ENCODE data around the gene UBAP2. TPM values are rescaled to one million over a fixed set of nuclear protein-coding genes. Genes with fewer than 3 reads are reported as not detected.

The UBAP2 gene
- total RNA-seq, 3 donors from 2014 or later: 21.8 to 32.1 (median 29.8) TPM

DNA sequence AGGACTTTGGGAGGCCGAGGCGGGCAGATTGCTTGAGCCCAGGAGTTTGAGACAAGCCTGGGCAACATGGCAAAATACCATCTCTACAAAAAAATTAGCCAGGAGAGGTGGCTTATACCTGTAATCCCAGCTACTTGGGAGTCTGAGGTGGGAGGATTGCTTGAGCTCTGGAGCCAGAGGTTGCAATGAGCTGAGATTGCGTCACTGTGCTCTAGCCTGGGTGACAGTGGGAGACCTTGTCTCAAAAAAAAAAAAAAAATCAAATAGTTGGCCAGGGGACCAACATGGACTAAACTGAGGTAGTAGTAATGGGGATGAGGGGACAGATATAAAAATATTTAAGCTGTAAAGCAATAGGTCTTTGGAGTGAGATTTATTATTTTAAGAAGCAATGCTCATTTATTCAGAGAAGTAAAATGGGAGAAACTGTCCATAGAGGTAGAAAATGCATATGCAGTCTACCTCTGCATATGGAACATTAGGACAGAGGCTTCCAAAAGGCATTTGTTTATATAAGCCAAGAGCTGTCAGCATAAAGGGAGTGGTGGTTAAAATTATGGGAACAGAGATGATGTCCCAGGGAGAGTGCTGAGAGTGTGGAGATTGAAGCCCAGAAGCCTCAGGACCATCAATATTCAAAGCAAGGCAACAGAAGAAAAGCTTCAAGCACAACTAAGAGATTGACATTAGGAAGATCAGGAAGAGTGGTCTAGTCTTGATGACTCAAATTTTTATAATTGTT lies 133.6 kb downstream of the UBAP2 start:
- H3K36me3 ChIP-seq: no peaks in the 10 kb centered on the region
- H3K9me3 ChIP-seq: no peaks in the 10 kb centered on the region
- intact Hi-C loops (cut with DNase I; ENCODE audit: low total_unique reads): no loop called here
- H3K27ac ChIP-seq: no peak overlapping the region
- TF ChIP-seq POLR2A (IDR thresholded peaks at IDR 0.05): no peak
- TF ChIP-seq, protein P1, sequence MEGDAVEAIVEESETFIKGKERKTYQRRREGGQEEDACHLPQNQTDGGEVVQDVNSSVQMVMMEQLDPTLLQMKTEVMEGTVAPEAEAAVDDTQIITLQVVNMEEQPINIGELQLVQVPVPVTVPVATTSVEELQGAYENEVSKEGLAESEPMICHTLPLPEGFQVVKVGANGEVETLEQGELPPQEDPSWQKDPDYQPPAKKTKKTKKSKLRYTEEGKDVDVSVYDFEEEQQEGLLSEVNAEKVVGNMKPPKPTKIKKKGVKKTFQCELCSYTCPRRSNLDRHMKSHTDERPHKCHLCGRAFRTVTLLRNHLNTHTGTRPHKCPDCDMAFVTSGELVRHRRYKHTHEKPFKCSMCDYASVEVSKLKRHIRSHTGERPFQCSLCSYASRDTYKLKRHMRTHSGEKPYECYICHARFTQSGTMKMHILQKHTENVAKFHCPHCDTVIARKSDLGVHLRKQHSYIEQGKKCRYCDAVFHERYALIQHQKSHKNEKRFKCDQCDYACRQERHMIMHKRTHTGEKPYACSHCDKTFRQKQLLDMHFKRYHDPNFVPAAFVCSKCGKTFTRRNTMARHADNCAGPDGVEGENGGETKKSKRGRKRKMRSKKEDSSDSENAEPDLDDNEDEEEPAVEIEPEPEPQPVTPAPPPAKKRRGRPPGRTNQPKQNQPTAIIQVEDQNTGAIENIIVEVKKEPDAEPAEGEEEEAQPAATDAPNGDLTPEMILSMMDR (IDR thresholded peaks at IDR 0.05): no peak
- H3K27me3 ChIP-seq: no peaks in the 10 kb centered on the region
- no peaks in the 10 kb centered on the region for H3K4me1 ChIP-seq
- no peak for DNase-seq (ENCODE audit: low spot score in 2 of 2)
- H3K4me3 ChIP-seq: no peak overlapping the region

DNA sequence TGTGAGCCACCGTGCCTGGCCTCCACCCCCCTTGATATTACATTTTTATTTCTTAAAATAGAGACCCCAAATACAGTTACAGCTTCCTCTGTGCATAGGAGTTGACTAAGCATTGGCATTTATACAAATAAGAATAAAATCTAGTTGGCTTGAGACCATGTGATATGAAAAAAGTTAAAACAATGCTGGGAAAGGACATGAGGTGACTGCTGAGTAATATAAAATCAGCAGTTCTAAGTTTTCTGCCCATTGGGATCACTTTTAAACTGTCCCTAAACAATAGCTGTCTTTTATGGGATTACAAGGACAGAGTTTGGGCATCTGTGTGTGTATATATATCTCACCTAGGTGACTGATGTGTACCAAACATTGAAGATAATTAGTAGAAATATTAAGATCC lies 135.1 kb downstream of the UBAP2 start:
- Histone ChIP-seq H3K4me3 (no peak overlapping the region), H3K27ac (no peak overlapping the region), H3K36me3 (no peaks in the 10 kb centered on the region), H3K9me3 (no peaks in the 10 kb centered on the region), H3K27me3 (no peaks in the 10 kb centered on the region), H3K4me1 (no peaks in the 10 kb centered on the region)
- intact Hi-C loops (cut with DNase I; ENCODE audit: low total_unique reads): no loop called here
- no peak for TF ChIP-seq POLR2AphosphoS5 (IDR thresholded peaks at IDR 0.05)
- TF ChIP-seq, protein P1 (IDR thresholded peaks at IDR 0.05): no peak
- no peak for TF ChIP-seq POLR2A (IDR thresholded peaks at IDR 0.05)
- no peak for DNase-seq (ENCODE audit: low spot score in 2 of 2)

DNA sequence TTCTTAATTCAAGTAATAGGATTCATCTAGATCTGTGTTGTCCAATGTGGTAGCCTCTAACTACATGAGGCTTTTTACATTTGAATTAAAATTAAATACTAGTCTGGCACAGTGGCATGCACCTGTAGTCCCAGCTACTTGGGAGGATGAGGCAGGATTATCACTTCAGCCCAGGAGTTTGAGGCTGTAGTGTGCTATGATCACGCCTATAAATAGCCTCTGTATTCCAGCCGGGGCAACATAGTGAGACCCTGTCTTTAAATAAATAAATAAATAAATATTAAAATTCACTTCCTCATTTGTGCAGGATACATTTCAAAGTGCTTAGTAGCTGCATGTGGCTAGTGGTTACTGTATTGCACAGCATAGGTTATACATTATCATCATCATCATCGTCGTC lies 139.9 kb downstream of the UBAP2 start:
- intact Hi-C loops (cut with DNase I; ENCODE audit: low total_unique reads): no loop called here
- DNase-seq (ENCODE audit: low spot score in 2 of 2): no peak
- no peaks in the 10 kb centered on the region for H3K9me3 ChIP-seq
- H3K27me3 ChIP-seq: no peaks in the 10 kb centered on the region
- no peak overlapping the region for H3K4me3 ChIP-seq
- no peaks in the 10 kb centered on the region for H3K36me3 ChIP-seq
- TF ChIP-seq POLR2AphosphoS5 (IDR thresholded peaks at IDR 0.05) (no peak), POLR2A (IDR thresholded peaks at IDR 0.05) (no peak)
- TF ChIP-seq, protein P1 (IDR thresholded peaks at IDR 0.05): no peak
- no peaks in the 10 kb centered on the region for H3K4me1 ChIP-seq
- H3K27ac ChIP-seq: no peak overlapping the region

DNA sequence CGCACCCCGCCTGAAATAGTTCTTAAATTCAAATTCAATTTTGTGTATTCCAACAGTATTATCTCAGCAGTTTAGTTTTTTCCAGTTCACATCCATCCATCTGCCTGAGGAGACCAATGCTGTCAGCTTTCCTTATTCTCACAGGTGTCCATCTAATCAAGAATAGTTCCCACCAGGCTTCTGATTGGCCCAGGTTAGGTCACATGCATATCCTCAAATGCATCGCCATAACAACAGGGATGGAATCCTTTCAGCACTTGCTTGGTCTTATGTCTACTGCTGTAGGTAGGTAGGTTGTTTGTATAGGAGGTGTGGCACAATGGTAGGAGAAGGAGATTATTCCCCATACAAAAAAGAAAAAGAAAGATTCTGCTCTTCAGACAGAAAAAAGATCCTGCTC lies 140.6 kb downstream of the UBAP2 start:
- TF ChIP-seq POLR2AphosphoS5 (IDR thresholded peaks at IDR 0.05) (no peak), POLR2A (IDR thresholded peaks at IDR 0.05) (no peak)
- TF ChIP-seq, protein P1 (IDR thresholded peaks at IDR 0.05): no peak
- intact Hi-C loops (cut with DNase I; ENCODE audit: low total_unique reads): no loop called here
- no peak overlapping the region for H3K27ac ChIP-seq
- no peak overlapping the region for H3K4me3 ChIP-seq
- H3K9me3 ChIP-seq: no peaks in the 10 kb centered on the region
- H3K4me1 ChIP-seq: no peaks in the 10 kb centered on the region
- DNase-seq (ENCODE audit: low spot score in 2 of 2): no peak
- no peaks in the 10 kb centered on the region for H3K27me3 ChIP-seq
- H3K36me3 ChIP-seq: no peaks in the 10 kb centered on the region

DNA sequence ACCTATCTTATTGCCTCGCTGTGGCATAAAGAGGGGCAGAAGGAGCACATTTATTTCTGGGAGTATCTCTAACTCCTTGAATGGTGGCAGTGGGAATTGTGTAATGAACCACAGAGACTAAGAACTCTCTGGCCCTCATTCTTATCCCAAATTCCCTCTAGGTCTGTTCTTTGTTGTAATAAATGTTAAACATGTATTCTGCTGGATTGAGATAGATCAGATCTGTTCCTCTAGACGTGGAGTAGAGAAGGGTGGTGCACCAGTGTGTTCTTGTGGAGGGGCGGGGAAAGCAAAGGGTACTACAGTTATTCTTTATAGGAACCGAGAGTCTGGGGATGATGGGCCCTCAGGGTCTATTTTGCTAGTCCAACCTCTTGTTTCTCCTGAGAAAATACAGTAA lies 141.3 kb downstream of the UBAP2 start:
- Histone ChIP-seq H3K4me1 (no peaks in the 10 kb centered on the region), H3K27me3 (no peaks in the 10 kb centered on the region), H3K4me3 (no peak overlapping the region), H3K36me3 (no peaks in the 10 kb centered on the region), H3K27ac (no peak overlapping the region), H3K9me3 (no peaks in the 10 kb centered on the region)
- TF ChIP-seq POLR2A (IDR thresholded peaks at IDR 0.05) (no peak), POLR2AphosphoS5 (IDR thresholded peaks at IDR 0.05) (no peak)
- TF ChIP-seq, protein P1 (IDR thresholded peaks at IDR 0.05): no peak
- no peak for DNase-seq (ENCODE audit: low spot score in 2 of 2)
- intact Hi-C loops (cut with DNase I; ENCODE audit: low total_unique reads): no loop called here

All from breast epithelium (tissue), 4 donors.